NOMO-1 (cell line): ENCODE results near the gene TSC2.

Experiments
- DNase-seq, 2 experiments: peaks; one replicate each; lab custom pipeline; 2025; ENCODE audit not compliant: unreplicated experiment in 2 of 2; lab: John Stamatoyannopoulos, UW

The TSC2 gene

DNA sequence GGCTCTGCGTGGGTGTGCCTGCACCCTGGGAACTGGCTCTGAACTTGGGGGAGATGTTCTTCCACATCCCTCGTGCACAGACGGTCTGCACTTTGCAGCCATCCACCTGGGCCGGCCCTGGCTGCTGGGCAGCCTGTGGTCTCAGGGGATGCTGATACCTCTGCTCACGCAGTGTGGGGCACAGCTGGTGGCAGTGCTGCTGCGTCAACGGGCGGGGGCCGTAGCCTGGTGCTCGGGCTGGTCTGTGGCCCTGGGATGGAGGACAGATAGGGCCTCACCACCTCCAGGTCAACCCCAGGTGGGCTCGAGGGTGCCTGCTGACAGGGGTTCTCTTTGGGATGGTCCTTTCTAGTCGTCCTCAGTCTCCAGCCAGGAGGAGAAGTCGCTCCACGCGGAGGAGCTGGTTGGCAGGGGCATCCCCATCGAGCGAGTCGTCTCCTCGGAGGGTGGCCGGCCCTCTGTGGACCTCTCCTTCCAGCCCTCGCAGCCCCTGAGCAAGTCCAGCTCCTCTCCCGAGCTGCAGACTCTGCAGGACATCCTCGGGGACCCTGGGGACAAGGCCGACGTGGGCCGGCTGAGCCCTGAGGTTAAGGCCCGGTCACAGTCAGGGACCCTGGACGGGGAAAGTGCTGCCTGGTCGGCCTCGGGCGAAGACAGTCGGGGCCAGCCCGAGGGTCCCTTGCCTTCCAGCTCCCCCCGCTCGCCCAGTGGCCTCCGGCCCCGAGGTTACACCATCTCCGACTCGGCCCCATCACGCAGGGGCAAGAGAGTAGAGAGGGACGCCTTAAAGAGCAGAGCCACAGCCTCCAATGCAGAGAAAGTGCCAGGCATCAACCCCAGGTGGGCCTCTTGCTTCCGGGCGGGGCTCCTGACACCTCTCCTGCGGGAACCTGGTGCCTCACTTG lies 36.3 kb downstream of the TSC2 start:
- no peak for DNase-seq

DNA sequence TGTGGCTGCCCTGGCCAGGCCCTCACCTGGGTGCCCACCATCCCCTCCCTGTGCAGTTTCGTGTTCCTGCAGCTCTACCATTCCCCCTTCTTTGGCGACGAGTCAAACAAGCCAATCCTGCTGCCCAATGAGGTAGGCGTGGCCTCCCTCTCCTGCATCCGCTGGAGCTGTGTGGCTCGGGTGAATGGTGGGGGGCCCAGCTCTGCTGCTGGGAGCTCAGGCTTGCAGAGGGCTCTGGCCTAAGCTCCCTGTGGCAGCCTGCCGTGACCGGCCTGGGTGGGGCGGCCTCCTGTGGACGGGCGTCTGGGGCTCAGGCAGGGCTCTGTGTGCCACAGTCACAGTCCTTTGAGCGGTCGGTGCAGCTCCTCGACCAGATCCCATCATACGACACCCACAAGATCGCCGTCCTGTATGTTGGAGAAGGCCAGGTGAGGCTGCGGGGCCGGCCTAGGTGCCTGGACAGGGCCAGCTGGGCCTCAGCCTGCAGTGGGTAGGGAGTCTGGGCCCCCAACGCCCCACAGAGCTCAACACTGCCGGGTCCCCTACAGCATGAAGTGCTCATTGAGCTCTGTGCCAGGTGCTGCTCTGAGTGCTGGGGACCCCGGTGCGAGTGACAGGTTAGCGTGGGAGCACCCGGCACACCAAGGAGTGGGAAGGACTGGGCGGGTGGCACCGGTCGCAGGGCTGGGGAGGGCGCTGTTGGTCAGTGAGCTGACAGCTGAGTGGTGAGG lies 37.3 kb downstream of the TSC2 start:
- DNase-seq: no peak

DNA sequence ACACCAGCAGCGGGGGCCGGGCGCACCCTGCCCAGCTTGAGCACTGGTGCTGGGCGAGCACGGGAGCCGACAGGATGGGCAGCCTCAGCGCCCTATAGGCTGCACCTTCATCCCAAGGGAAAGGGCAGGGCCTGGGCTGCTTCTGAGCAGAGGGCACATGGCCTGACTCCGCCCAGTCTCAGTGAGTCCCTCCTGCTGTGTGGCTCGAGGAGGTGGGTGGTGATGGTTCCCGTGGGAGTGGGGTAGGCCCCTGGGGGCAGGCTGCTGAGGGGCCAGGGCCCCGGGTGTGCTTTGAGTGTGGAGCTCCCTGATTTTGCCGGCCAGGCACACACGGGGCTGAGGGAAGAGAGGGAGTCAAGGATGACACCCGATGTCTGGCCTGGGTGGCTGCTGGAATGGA lies 37.9 kb downstream of the TSC2 start:
- no peak for DNase-seq

DNA sequence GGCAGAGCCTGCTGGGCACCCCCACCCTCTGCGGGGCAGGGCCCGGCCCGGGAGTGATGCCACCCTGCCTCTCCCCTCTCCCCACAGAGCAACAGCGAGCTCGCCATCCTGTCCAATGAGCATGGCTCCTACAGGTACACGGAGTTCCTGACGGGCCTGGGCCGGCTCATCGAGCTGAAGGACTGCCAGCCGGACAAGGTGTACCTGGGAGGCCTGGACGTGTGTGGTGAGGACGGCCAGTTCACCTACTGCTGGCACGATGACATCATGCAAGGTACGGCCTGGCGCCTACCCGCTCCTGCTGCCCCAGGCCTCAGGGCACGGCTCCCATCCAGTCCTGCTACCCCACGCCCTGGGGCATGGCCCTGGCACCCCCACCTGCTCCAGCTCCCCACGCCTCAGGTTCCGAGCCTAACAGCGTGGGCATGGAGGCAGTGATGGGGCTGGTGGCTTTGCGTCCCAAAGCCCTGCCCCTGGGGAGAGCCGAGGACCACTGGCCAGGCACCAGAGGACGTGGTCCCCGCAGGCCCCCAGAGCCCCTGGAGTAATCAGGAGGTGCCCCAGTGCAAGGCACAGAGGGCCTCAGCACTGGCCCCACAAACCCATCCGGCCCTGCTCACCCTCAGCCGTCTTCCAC lies 38.4 kb downstream of the TSC2 start:
- no peak for DNase-seq

DNA sequence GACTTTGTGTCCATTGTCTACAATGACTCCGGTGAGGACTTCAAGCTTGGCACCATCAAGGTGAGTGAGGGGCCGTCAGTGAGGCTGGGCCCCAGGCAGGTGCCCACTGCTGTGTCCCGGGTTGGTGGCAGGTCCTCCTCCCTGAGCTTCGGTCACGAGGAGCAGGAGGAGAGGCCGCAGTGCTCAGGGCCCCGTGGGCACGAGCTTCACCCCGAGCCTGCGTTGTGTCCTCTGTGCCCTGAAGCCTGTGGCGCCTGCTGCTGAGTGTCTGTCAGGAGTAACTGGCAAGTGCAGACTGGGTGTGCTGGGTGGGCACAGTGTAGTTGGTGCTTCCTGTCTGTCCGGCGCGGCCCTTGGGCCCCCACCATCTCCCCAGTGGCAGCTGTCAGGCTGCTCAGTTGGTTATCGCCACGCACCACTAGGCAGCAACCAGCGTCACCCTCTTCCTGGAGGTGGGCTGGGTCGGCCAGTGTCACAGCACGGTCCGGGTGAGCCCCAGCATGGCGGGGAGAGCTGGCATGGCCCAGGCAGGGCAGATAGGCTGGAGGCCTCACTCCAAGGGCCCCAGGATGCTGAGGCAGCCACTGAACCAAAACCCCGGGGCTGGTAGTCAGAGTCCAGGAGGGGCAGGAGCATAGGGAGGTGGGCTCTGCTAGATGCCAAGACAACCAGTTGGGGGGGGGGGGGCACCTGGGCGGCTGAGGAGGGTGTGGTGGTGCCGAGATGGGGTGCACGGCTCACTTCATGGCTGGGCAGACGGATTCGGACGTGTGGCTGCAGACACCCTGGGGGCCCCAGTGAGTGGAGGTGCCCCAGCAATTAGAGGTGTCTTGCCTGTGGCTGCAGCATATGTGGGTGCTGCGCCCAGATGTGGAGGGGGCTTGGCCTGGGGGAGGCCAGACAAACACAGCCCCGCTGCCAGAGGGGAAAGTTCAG lies 39.3 kb downstream of the TSC2 start:
- DNase-seq: no peak

DNA sequence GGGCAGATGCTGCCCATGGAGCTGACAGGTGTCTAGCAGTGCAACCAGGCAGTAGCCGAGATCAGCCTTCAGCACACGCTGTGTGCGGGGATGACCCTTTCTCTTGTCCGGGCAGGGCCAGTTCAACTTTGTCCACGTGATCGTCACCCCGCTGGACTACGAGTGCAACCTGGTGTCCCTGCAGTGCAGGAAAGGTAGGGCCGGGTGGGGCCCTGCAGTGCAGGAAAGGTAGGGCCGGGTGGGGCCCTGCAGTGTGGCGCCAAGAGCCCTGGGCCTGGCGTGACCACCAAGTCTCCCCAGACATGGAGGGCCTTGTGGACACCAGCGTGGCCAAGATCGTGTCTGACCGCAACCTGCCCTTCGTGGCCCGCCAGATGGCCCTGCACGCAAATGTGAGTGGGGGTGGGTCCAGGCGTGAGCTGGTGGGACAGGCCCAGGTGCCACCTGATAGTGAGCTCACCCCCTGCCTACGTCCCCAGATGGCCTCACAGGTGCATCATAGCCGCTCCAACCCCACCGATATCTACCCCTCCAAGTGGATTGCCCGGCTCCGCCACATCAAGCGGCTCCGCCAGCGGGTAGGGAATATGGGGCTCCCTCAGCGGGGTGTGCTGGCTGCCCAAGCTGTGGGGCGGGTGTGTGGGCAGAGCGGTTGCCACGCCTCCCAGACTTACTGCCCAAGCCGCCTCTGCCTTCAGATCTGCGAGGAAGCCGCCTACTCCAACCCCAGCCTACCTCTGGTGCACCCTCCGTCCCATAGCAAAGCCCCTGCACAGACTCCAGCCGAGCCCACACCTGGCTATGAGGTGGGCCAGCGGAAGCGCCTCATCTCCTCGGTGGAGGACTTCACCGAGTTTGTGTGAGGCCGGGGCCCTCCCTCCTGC lies 40.2 kb downstream of the TSC2 start:
- DNase-seq: no peak

DNA sequence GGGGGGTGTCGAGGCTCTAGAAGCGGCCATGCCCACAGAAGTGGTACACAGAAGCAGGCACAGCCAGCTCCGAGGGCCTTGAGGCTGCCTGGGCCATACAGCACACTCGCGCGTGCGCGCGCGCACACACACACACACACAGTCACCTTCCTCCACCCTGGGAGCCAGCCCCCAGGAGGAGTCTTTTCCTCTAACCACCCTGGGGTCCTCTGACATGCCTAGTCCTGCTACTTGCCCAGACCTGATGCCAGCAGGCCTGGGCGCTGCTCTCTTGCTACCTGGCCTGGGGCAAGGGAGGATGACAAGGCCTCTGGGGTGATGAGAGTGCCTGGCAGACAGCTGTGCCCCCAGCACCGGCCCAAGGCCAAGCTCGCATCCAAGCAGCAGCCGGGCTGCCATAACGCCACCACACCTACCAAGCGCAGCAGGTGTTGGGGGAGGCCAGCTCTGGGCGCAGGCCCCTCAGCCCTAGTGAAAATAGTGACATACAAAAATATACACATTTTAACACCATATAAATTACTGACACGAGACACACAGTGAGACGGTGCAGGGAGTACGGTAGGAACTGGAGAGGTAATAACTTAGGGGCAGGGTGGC lies 41.1 kb downstream of the TSC2 start:
- DNase-seq: no peak

DNA sequence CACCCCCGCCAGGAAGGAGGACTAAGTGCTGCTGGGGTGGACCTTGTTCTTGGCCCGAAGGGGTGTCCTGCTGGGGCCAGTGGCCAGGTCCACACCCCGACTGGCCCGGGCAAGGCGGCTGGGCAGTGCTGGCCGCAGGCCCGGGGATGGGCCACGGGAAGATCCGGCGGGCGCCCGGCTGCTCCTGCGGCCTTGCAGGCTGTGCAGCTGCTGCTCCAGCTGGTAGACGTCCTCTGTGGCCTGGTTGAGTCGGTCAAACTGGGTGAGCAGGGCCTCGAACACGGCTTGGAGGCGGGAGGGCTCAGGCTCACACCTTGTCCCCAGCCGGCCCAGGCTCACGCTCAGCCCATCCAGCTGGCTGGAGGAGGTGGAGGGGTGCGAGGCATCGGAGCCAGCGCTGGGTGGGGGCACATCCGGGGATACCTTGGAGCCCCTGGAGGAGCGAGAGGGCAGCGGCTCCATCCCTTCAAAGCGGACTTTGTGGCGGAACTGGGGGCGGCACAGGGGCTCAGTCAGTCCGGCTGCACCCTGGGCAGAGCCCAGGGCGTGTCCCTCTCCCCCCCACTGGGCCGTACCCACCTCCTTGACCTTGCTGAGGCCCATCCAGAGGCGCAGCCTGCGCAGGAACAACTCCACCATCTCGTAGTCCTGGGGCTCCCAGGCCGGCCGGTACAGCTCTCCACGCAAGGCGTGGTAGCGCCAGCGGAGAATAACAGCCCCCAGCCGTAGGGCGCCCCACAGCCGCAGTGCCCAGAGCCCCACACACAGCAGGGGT lies 42.1 kb downstream of the TSC2 start:
- DNase-seq: no peak

DNA sequence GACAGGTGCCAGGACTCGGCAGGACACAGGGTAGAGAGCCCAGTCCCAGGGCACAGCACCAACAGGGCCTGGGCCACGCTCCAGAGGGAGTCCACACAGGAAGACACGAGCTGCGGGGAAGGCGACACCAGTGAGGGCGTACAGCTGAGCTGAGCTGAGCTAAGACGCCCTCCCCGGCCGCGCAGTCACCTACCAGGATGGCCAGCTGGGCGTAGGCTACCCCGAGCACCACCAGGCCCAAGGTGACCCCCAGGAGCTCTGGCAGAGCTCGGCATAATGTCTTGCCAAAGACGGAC lies 42.6 kb downstream of the TSC2 start:
- no peak for DNase-seq

DNA sequence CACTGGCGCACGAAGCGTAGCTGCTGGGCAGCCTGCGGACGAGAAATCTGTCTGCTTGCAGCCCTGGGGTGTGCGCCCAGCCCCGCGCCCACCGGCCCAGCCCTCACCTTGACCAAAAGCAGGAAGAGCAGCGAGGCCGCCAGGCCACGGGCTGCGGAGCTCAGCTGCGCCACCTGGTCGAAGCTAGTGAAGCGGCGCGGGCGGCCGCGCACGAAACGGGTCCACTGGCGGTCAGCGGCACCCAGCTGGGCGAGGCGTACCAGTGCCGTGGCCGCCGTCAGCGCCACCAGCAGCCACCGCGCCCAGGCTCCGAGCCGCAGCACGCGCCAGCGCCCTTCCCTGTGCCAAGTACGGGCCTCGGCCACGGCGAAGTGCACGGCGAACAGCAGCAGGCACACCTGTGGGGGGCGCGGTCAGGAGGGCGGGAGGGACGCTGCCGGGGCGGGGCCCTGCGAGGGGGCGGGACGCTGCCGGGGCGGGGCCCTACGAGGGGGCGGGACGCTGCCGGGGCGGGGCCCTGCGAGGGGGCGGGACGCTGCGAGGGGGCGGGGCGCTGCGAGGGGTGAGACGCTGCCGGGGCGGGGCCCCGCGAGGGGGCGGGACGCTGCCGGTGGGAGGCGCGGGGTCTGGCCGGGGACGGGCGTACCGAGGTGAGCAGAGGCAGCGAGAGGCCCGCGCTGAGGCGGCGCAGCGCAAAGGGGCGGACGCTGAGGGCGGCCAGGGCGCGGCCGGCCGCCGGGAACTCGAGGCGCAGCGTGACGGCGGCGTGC lies 43.2 kb downstream of the TSC2 start:
- no peak for DNase-seq

DNA sequence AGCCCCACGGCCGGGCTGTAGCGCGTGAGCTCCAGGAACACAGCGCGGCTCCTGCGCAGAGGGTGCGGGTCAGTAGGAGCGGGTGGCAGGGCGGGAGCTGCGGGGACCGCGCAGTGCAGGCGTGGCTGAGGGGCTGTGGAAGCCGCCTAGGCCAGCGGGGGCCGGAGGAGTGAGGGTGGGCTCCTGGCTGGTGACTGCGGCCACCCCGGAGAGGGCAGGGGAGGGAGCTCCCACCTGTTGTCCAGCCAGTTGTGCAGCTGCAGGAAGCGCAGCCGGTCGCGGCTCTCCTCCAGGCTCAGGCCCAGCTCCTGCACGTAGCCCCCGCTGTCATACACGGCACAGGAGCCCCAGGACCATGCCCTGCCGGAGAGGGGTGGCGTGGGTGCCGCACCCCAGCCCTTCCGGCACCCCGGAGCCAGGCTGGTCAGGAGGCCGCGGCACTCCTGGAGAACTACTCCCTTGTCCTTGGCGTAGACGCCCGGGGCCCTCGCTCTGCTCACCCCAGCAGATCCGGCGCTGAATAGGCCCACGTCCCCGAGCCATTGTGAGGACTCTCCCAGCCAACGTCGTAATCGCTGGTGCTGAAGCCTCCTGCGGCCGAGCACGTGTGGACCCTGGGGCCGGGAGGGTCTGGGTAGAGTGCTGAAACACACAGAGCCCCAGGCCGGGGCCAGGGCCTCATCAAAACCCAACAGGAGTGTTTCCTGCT lies 43.9 kb downstream of the TSC2 start:
- DNase-seq: no peak

DNA sequence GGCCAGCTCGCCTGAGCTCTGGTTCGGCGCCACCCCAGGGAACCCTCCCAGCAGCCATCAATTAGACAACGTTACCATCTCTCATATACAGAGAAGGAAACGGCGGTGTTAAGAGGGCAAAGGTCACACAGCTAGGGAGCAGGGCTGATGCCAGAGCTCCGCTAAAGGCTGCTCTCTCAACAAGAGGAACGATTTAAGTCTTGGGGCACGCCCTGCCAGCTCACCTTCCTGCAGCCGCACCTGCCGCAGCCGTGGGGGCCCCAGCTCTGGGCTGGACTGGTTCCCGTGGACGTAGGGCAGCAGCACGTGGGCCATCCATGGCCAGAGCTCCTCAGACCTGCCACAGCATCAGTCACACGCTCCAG lies 44.5 kb downstream of the TSC2 start:
- no peak for DNase-seq

DNA sequence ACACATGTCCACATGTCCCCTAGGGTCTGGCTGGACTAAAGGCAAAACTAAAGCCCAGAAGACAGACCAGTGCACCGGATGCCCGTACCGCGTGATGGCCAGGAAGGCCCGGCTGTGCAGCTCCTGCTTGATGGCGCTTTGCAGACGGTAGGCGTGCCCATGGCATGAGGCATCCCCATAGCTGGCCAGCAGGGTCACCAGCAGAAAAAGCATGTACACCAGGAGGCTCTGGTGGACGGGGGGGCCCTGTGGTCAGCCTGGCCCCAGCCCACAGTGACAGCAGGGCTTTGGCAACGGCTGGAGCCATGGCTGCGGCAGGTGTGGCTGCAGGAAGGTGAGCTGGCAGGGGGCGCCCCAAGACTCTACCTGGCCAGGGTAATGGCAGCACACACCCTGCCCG lies 45.1 kb downstream of the TSC2 start:
- no peak for DNase-seq

DNA sequence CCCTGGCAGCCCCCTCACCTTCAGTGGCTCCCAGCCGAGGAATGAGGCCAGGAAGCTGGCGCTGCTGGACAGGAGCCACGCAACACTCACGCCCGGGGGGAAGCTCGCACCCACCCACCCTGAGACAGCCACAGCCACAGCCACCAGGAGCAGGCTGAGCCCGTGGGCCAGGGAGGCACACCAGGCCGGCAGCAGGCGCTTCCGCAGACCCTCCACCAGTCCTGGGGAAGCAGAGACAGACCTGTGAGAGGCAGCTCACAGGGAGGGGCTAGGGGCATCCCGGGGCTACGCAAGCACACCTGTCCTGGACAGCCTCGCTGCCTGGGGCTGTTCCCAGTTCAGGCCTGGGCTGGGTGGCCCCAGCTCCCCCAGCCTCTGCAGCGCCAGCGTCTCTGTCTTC lies 46.0 kb downstream of the TSC2 start:
- no peak for DNase-seq

DNA sequence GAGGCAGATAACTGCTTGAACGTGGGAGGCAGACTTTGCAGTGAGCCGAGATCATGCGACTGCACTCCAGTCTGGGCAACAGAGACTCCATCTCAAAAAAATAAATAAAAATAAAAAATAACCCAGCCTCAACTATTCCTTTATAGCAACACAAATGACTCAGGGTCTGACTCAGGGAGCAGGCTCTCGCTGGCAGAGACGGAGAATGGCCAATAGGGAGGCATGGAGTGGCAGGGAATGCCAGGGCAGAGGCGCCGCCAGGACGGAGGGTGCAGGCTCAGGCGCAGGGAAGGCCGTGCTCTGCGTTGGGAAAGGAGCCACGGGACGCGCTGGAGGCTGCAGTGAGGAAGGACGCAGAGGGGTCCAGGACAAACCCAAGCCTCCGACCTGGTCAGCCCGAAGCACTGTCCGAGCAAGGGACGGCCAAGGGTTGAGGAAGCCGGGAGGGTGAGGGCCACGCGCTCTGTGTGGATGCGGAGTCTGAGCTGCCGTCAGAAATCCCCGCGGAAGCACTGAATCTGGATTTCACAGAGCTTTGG lies 47.6 kb downstream of the TSC2 start:
- no peak for DNase-seq

DNA sequence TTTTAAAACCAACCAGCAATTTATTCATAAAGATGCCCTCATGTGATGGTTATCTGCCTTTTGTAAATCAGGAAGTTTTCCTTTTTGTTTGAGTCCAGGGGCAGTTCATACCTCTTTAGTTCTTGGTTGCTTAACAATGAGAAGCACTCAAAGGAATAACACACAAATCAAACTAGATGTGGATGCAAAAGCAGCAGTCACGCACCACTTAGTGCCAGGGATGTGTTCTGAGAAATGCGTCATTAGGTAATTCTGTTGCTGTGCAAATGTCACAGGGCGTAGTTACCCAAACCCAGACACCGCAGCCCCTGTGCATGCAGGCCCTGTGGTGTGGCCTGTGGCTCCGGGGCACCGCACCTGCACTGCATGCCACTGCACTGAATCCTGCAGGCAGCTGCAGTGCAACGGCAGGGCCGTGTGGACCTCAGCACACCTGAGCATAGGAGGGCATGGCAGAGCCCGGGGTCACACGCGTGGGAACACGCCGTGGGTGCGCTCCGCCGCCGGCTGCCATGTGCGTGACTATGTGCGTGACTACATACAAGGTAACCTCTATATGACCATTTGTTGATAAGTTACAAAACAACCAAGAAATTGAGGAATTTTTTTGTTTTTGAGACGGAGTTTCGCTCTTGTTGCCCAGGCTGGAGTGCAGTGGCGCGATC lies 48.3 kb downstream of the TSC2 start:
- no peak for DNase-seq
